CD4-positive, alpha-beta T cell treated with Interleukin-12 subunit alpha and Interleukin-12 subunit beta, for 1 hour (primary cell): ENCODE measurements around the gene PIGR.

Source experiments
- DNase-seq: peaks from one replicate; pipeline ENCODE4 v3.0.0-alpha.2; 2020

Gene PIGR

GRCh38 chr1:206931709-206932108, 14.6 kb downstream of the PIGR start:
- no peak for DNase-seq

GRCh38 chr1:206930210-206930798, 16.0 kb downstream of the PIGR start:
- peak; percentile 40 for DNase-seq

GRCh38 chr1:206929524-206929923, 16.7 kb downstream of the PIGR start:
- no peak for DNase-seq

GRCh38 chr1:206926286-206926685, 20.0 kb downstream of the PIGR start:
- no peak for DNase-seq

GRCh38 chr1:206925106-206925736, 21.0 kb downstream of the PIGR start:
- peak; percentile 76 for DNase-seq

- peak; percentile 50 for DNase-seq
Measured at GRCh38 chr1:206924592-206925105, 21.6 kb downstream of the PIGR start.

- peak; percentile 30 for DNase-seq
Measured at GRCh38 chr1:206923961-206924557, 22.2 kb downstream of the PIGR start.

- peak; percentile 82 for DNase-seq
Measured at GRCh38 chr1:206923009-206923960, 23.0 kb downstream of the PIGR start.

- DNase-seq: no peak
Measured at GRCh38 chr1:206922524-206922923, 23.7 kb downstream of the PIGR start.

GRCh38 chr1:206921772-206922265, 24.4 kb downstream of the PIGR start, which contains the start of gene FCMR:
TSS of gene FCMR (minus strand) at chr1:206921941. CDS start at chr1:206921854, 87 bp downstream.
- DNase-seq: peak; percentile 76

GRCh38 chr1:206918076-206918475, 28.2 kb downstream of the PIGR start:
- DNase-seq: no peak

- no peak for DNase-seq
Measured at GRCh38 chr1:206916000-206916709, 30.1 kb downstream of the PIGR start.

- DNase-seq: no peak
Measured at GRCh38 chr1:206915030-206915735, 31.1 kb downstream of the PIGR start.

- no peak for DNase-seq
Measured at GRCh38 chr1:206913766-206914537, 32.3 kb downstream of the PIGR start.

- DNase-seq: peak; percentile 79
Measured at GRCh38 chr1:206912445-206913095, 33.7 kb downstream of the PIGR start.

GRCh38 chr1:206911064-206911663, 35.1 kb downstream of the PIGR start:
- DNase-seq: peak; percentile 69

GRCh38 chr1:206909883-206910318, 36.4 kb downstream of the PIGR start:
- DNase-seq: no peak

- DNase-seq: peak; percentile 48
Measured at GRCh38 chr1:206909161-206909882, 36.9 kb downstream of the PIGR start.

GRCh38 chr1:206908038-206908437, 38.2 kb downstream of the PIGR start:
- DNase-seq: no peak
